ENCODE data around the gene PPT2.
"Not testable (repeated sequence)": the region's sequence is repeated elsewhere in the genome, so short reads cannot be mapped to it uniquely, and the experiment has no call there.

Gene PPT2

GRCh38 chr6:32127717-32128592 is 26.0 kb upstream of the PPT2 start, which contains the start of gene ATF6B:
TSS of gene ATF6B (minus strand) at chr6:32128246. CDS start at chr6:32128207, 39 bp downstream.
- DNase-seq, result peak; percentile 99

- no peak for DNase-seq
Observed at GRCh38 chr6:32128751-32129296, 25.1 kb upstream of the PPT2 start.

GRCh38 chr6:32129297-32130088 is 24.4 kb upstream of the PPT2 start:
- no peak for DNase-seq

- no peak for DNase-seq
Observed at GRCh38 chr6:32131439-32131948, 22.4 kb upstream of the PPT2 start.

- DNase-seq, result no peak
Observed at GRCh38 chr6:32132110-32132509, 21.8 kb upstream of the PPT2 start.

GRCh38 chr6:32133786-32134185 is 20.2 kb upstream of the PPT2 start:
- DNase-seq, result no peak

- DNase-seq, result no peak
Observed at GRCh38 chr6:32137454-32137853, 16.5 kb upstream of the PPT2 start.

- DNase-seq, result no peak
Observed at GRCh38 chr6:32139590-32139989, 14.4 kb upstream of the PPT2 start.

GRCh38 chr6:32140420-32141046 is 13.4 kb upstream of the PPT2 start:
- DNase-seq, result no peak

GRCh38 chr6:32144238-32144637 is 9.7 kb upstream of the PPT2 start:
- not testable (repeated sequence) for DNase-seq

- no peak for DNase-seq
Observed at GRCh38 chr6:32146287-32146686, 7.7 kb upstream of the PPT2 start.

GRCh38 chr6:32146687-32147086 is 7.3 kb upstream of the PPT2 start:
- DNase-seq, result no peak

GRCh38 chr6:32147401-32148132 is 6.4 kb upstream of the PPT2 start:
- no peak for DNase-seq

GRCh38 chr6:32148289-32149091 is 5.5 kb upstream of the PPT2 start:
- peak; percentile 88 for DNase-seq

GRCh38 chr6:32149092-32149755 is 4.7 kb upstream of the PPT2 start:
- DNase-seq, result no peak

- DNase-seq, result no peak
Observed at GRCh38 chr6:32149932-32150870, 3.7 kb upstream of the PPT2 start.

- no peak for DNase-seq
Observed at GRCh38 chr6:32151181-32151862, 2.6 kb upstream of the PPT2 start.

- no peak for DNase-seq
Observed at GRCh38 chr6:32151863-32152768, 1.8 kb upstream of the PPT2 start, which contains the start of gene PRRT1. TSS of gene PRRT1 (minus strand) at chr6:32151939. CDS start at chr6:32151827, 112 bp downstream.
